A673 (cell line): ENCODE results near the gene ZNF664. TPM values are rescaled to one million over a fixed set of nuclear protein-coding genes. Genes with fewer than 3 reads are reported as not detected.

ENCODE experiments used
- BruUV-seq: library from RNA; stranded (reverse); fragments of 400-500 nt; replicated peaks from 2 replicates; lab custom pipeline; 2021; lab: Mats Ljungman, UMichigan
- CTCF ChIA-PET: fragments of 300-600 bp; sonication (Branson Sonifier 250); formaldehyde crosslinking; loops from one replicate; lab custom pipeline; 2022; ENCODE audit warnings: antibody characterized with exemption; lab: Charles Lee
- POLR2A ChIA-PET: fragments of 300-600 bp; sonication (Branson Sonifier 250); formaldehyde crosslinking; loops from one replicate; lab custom pipeline; 2022; ENCODE audit warnings: antibody characterized with exemption; ENCODE audit not compliant: low non-redundant PET; lab: Charles Lee
- DNase-seq: peaks from one replicate; pipeline ENCODE4 v3.0.0-alpha.2; 2015; ENCODE audit warnings: low spot score
- H3K27ac ChIP-seq: fragments of 200-600 bp; sonication (generic); 2 replicates; pipeline ENCODE4 v1.5.1; 2016; ENCODE audit warnings: mixed run types, low read depth, mild to moderate bottlenecking, mixed read lengths, antibody characterized with exemption, low read length; ENCODE audit not compliant: poor library complexity, severe bottlenecking
- H3K27me3 ChIP-seq: fragments of 200-600 bp; sonication (generic); replicated peaks from 2 replicates; pipeline ENCODE4 v1.6.1; 2017; ENCODE audit warnings: mixed run types, low read depth, mild to moderate bottlenecking, mixed read lengths, antibody characterized with exemption, low read length; ENCODE audit not compliant: insufficient read depth, poor library complexity
- H3K36me3 ChIP-seq: fragments of 200-600 bp; sonication (generic); 2 replicates; pipeline ENCODE4 v1.6.1; 2016; ENCODE audit warnings: mixed run types, mild to moderate bottlenecking, mixed read lengths, antibody characterized with exemption, low read length; ENCODE audit not compliant: insufficient read depth, poor library complexity, severe bottlenecking
- H3K4me1 ChIP-seq: fragments of 200-600 bp; sonication (generic); 2 replicates; pipeline ENCODE4 v1.6.1; 2017; ENCODE audit warnings: mixed run types, mild to moderate bottlenecking, mixed read lengths, antibody characterized with exemption, low read length; ENCODE audit not compliant: insufficient read depth, poor library complexity, severe bottlenecking
- H3K4me3 ChIP-seq: fragments of 200-600 bp; sonication (generic); 2 replicates; pipeline ENCODE4 v1.5.1; 2016; ENCODE audit warnings: low read depth, mixed run types, mild to moderate bottlenecking, mixed read lengths, low read length; ENCODE audit not compliant: poor library complexity, severe bottlenecking
- H3K9me3 ChIP-seq: fragments of 200-600 bp; sonication (generic); 2 replicates; pipeline ENCODE4 v1.6.1; 2016; ENCODE audit warnings: mixed run types, low read depth, mild to moderate bottlenecking, mixed read lengths, antibody characterized with exemption, low read length; ENCODE audit not compliant: poor library complexity, severe bottlenecking
- CTCF ChIP-seq: fragments of 300-800, 200-600 bp; sonication (generic); conservative IDR thresholded peaks from 2 replicates; pipeline ENCODE4 v1.5.1; 2017; ENCODE audit warnings: low read depth, mild to moderate bottlenecking, antibody characterized with exemption, low read length, moderate library complexity, mixed read lengths
- EZH2 ChIP-seq: fragments of 200-600 bp; sonication (generic); IDR thresholded peaks from 2 replicates; pipeline ENCODE4 v1.6.1; 2017; ENCODE audit warnings: borderline replicate concordance, low read depth, mild to moderate bottlenecking, mixed read lengths, antibody characterized with exemption, low read length; ENCODE audit not compliant: poor library complexity, severe bottlenecking
- intact Hi-C: fragments of 100-400 bp; cut with micrococcal nuclease; formaldehyde crosslinking; loops from one replicate; pipeline ENCODE4 v1.10.0; 2022; ENCODE audit not compliant: unreplicated experiment
- total RNA-seq: library from RNA; stranded (reverse); gene quantifications from 2 replicates; pipeline ENCODE4 v1.2.3, GENCODE V29; 2021

The ZNF664 gene
- total RNA-seq, 1 experiment from 2014 or later, result 135 TPM

- H3K4me3 ChIP-seq, result no peak overlapping the region
- POLR2A ChIA-PET, result no interaction called here
- no peaks in the 10 kb centered on the region for H3K36me3 ChIP-seq
- H3K4me1 ChIP-seq, result no peaks in the 10 kb centered on the region
- no peaks in the 10 kb centered on the region for H3K27me3 ChIP-seq
- BruUV-seq, result no TSS peak
- no peaks in the 10 kb centered on the region for H3K9me3 ChIP-seq
- H3K27ac ChIP-seq, result no peak overlapping the region
- CTCF ChIA-PET, result no interaction called here
- DNase-seq, result no peak
- TF ChIP-seq EZH2, result no peak
- TF ChIP-seq CTCF, result no peak
- intact Hi-C loops, result no loop called here
Observed at GRCh38 chr12:124057691-124058090, 84.7 kb downstream of the ZNF664 start.

GRCh38 chr12:124059752-124060151, 86.7 kb downstream of the ZNF664 start:
- no peak overlapping the region for H3K27ac ChIP-seq
- DNase-seq, result no peak
- no peaks in the 10 kb centered on the region for H3K27me3 ChIP-seq
- no peaks in the 10 kb centered on the region for H3K9me3 ChIP-seq
- no peak for TF ChIP-seq EZH2
- no peak for TF ChIP-seq CTCF
- ChIA-PET POLR2A (no interaction called here), CTCF (no interaction called here)
- BruUV-seq, result no TSS peak
- H3K4me1 ChIP-seq, result no peaks in the 10 kb centered on the region
- no peaks in the 10 kb centered on the region for H3K36me3 ChIP-seq
- intact Hi-C loops, result no loop called here
- no peak overlapping the region for H3K4me3 ChIP-seq

Other genes with a start within 250 kb of the ZNF664 start
- gene DNAH10, start 210.9 kb upstream of the ZNF664 start, total RNA-seq, result 1.1 TPM in 2 replicates
- gene CCDC92, start 384 bp upstream of the ZNF664 start, total RNA-seq, result 28.7 and 37.5 TPM in 2 replicates